Mucosa of descending colon (tissue), 3 donors: Measurements from ENCODE around the gene ABLIM2. TPM values are rescaled to one million over a fixed set of nuclear protein-coding genes. Genes with fewer than 3 reads are reported as not detected.

ENCODE experiments used
- ATAC-seq: fragments of 200-7000 bp; cut with Tn5 transposase; one replicate; pipeline ENCODE4 v1.9.1; 2020; ENCODE audit warnings: mild to moderate bottlenecking, moderate library complexity
- DNase-seq, 3 donors: peaks; one replicate each; pipeline ENCODE4 v3.0.0-alpha.2; 2020
- H3K36me3 ChIP-seq: fragments of 200-600 bp; one replicate; pipeline ENCODE4 v1.8.0; 2021; ENCODE audit warnings: low read depth, mild to moderate bottlenecking
- H3K4me1 ChIP-seq: fragments of 200-600 bp; one replicate; pipeline ENCODE4 v1.8.0; 2021; ENCODE audit warnings: low read depth, mild to moderate bottlenecking
- H3K4me3 ChIP-seq: fragments of 200-600 bp; one replicate; pipeline ENCODE4 v1.8.0; 2021; ENCODE audit warnings: mild to moderate bottlenecking
- H3K9me3 ChIP-seq: fragments of 200-600 bp; one replicate; pipeline ENCODE4 v1.8.0; 2021; ENCODE audit warnings: mild to moderate bottlenecking
- intact Hi-C, 2 donors: fragments of 100-400 bp; cut with DNase I in 1 of 2; cut with micrococcal nuclease in 1 of 2; formaldehyde crosslinking; loops; one replicate each; pipeline versions ENCODE4 v1.11.0 to v1.11.1; 2022; cut with DNase I, micrococcal nuclease
- total RNA-seq, 3 donors: library from RNA; stranded (reverse); fragmentation: NEBNext Ultra II Directional in 2 of 3; extraction: Animal tissue kit (Norgen Biotek cat#: 25700) in 2 of 3; gene quantifications; one replicate each; pipeline versions ENCODE4 v1.2.1 to v1.2.4, GENCODE V29; 2021 to 2023
- TF ChIP-seq, protein P1 (sequence below): fragments of 200-600 bp; IDR thresholded peaks from one replicate; pipeline ENCODE4 v1.8.0; 2022; ENCODE audit warnings: antibody characterized with exemption, mild to moderate bottlenecking
- donor health status: DM: no; HTN: no; CAD: no; lungs with moderate emphysema.
- donor health status: DM: no; HTN: no; CAD: no.
- donor health status: DM: no; HTN: yes; CAD: no.

Gene ABLIM2
- total RNA-seq, 3 donors from 2014 or later, result 15.0 to 15.8 (median 15.5) TPM

DNA sequence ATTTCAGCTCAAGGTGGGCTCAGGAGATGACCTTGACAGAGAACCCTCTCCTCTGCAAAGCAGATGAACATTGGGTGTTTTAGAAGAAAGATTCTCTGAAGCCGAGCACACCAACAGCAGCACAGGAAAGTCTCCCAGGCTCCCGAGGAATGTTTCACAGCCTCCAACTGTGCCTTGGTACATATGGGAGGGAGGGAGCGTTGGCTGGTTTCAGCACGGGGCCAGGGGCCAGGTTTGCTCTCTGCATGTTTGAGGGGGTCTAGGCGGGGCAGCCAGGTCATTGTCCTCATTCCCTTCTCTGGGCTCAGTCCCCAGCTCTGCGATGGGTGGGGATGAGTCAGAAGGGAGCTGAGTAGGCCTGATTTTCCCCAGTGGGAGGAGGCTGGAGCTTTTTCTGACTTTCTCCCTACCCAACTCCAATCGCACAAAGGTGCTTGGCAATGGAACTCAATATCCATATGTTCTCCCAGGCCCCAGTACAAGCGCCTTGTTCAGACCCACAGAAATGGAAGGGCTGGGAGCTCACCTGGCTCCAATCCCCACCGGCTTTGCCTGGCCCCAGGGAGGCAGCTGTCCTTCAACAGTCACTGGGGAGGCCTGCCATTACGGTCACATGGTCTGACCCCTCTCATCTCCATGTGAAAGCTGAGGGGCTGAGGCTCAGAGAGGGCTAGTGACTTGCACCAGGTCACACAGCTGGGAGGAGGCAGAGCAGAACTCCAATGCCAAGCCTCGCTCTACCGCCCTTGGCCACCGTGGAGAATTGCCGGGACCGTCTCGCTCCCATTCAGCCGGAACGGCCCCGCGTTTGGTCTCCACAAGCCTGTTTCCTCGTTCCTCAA, 110.6 kb downstream of the ABLIM2 start:
- no peak overlapping the region for H3K4me3 ChIP-seq
- DNase-seq (no peak), ATAC-seq (no peak)
- TF ChIP-seq, protein P1, sequence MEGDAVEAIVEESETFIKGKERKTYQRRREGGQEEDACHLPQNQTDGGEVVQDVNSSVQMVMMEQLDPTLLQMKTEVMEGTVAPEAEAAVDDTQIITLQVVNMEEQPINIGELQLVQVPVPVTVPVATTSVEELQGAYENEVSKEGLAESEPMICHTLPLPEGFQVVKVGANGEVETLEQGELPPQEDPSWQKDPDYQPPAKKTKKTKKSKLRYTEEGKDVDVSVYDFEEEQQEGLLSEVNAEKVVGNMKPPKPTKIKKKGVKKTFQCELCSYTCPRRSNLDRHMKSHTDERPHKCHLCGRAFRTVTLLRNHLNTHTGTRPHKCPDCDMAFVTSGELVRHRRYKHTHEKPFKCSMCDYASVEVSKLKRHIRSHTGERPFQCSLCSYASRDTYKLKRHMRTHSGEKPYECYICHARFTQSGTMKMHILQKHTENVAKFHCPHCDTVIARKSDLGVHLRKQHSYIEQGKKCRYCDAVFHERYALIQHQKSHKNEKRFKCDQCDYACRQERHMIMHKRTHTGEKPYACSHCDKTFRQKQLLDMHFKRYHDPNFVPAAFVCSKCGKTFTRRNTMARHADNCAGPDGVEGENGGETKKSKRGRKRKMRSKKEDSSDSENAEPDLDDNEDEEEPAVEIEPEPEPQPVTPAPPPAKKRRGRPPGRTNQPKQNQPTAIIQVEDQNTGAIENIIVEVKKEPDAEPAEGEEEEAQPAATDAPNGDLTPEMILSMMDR, result no peak
- no peaks in the 10 kb centered on the region for H3K9me3 ChIP-seq
- intact Hi-C loops, result no loop called here
- peaks cover 4% of the 10 kb centered on the region for H3K4me1 ChIP-seq
- no peaks in the 10 kb centered on the region for H3K36me3 ChIP-seq

GRCh38 chr4:8046925-8047541, 111.6 kb downstream of the ABLIM2 start:
- intact Hi-C loops, result no loop called here
- DNase-seq (no peak), ATAC-seq (no peak)
- Histone ChIP-seq H3K9me3 (no peaks in the 10 kb centered on the region), H3K4me3 (no peak overlapping the region), H3K4me1 (peaks cover 4% of the 10 kb centered on the region), H3K36me3 (no peaks in the 10 kb centered on the region)
- TF ChIP-seq, protein P1, result no peak

GRCh38 chr4:8045909-8046308, 112.7 kb downstream of the ABLIM2 start:
- ATAC-seq (peak; percentile 33), DNase-seq (no peak)
- TF ChIP-seq, protein P1, result no peak
- H3K9me3 ChIP-seq, result no peaks in the 10 kb centered on the region
- no peak overlapping the region for H3K4me3 ChIP-seq
- no peaks in the 10 kb centered on the region for H3K36me3 ChIP-seq
- intact Hi-C loops, result no loop called here
- peaks cover 4% of the 10 kb centered on the region for H3K4me1 ChIP-seq

- intact Hi-C loops, result no loop called here
- peak; percentile 82 for ATAC-seq
- H3K9me3 ChIP-seq, result no peaks in the 10 kb centered on the region
- TF ChIP-seq, protein P1, result no peak
- no peaks in the 10 kb centered on the region for H3K36me3 ChIP-seq
- H3K4me1 ChIP-seq, result no peaks in the 10 kb centered on the region
- peak in 1 of 3 donors; percentile 52 for DNase-seq
- H3K4me3 ChIP-seq, result no peak overlapping the region
Observed at GRCh38 chr4:8044699-8045098, 113.9 kb downstream of the ABLIM2 start.

- ATAC-seq, result no peak
- Histone ChIP-seq H3K4me3 (no peak overlapping the region), H3K36me3 (no peaks in the 10 kb centered on the region), H3K4me1 (peaks cover 1% of the 10 kb centered on the region), H3K9me3 (no peaks in the 10 kb centered on the region)
- intact Hi-C loops, result no loop called here
- TF ChIP-seq, protein P1, result no peak
- no peak for DNase-seq
Observed at GRCh38 chr4:8044244-8044643, 114.4 kb downstream of the ABLIM2 start.
